Hematopoietic multipotent progenitor cell (in vitro differentiated cells): Measurements from ENCODE around the gene PLEKHO2. TPM values are rescaled to one million over a fixed set of nuclear protein-coding genes. Genes with fewer than 3 reads are reported as not detected.

Experiments used
- DNase-seq, 3 donors: peaks; one replicate each; pipeline ENCODE4 v3.0.0-alpha.2; 2011 to 2015; ENCODE audit warnings: low read depth in 2 of 3, low spot score in 2 of 3
- total RNA-seq: library from RNA; depleted of rRNA; stranded (reverse); fragments of >200 nt; gene quantifications from one replicate; pipeline ENCODE4 v1.2.3, GENCODE V29; 2012

PLEKHO2 gene
- total RNA-seq, 1 donor: 45.8 TPM

DNA sequence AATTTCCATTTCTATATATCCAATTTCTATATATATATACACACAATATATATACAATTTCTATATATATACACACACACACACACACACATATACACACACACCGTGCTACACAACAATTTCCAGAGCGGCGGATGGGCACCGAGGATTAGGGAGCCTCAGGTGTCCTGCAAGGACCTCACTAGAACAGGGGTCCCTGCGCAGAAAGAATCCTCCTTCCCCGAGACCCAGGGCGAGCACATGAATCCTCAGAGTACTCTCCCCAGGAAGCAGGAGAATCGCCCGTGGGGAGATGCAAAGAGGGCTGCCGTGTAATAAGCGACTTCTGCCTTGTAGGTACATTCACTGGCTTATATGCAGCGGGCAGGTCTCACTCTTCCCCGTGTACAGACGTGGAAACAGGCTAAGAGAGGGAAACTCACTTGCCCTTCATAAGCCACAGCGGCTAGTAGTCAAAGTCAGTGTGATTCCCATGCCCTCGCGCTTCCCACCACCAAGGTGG, 16.7 kb upstream of the PLEKHO2 start:
- peak in 1 of 3 donors; percentile 16 for DNase-seq

DNA sequence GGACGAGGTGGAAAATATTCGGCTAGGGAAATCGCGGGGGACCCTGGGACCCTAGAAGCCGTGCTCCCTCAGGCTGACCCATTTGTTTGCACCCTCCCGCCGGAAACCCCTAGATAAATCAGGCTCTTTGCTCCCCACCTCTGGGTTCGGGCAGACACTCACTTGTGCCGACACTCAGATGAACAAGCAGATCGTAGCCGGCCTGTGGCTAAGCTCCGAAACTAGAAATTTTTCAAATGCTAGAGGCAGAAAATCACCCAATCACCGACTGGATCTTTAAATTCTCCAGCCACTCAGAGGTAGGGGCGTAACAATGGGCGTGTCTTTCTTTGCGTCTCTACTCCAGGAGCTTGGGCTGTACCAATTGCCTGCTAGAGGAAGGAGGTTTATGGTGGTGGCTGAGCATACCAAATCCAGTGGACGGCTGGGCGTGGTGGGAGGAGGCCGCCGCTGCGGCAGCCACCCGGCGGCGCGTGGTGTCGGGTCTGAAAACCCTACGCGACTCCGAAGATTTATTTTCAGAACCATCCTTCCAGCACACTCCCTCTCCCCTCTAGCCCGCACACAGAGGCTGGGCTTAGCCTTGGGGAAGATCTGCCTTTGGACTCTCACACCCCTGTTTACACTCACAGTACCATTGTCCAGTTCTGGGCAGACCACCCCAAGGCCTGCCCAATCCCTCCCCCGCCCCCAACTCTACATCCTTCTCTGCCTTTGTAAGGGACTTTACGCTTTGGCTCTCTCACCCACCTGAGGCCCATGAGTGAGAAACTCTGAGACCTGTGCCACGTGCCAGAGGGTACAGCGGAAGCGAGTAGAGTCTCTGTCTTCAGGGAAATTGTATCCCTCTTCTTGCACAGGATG, 16.1 kb upstream of the PLEKHO2 start, which contains the start of gene PIF1:
Gene PIF1 (minus strand): TSS at position 217 of the 864 bp plus-strand sequence. CDS start 1,312 bp downstream, outside the sequence.
- DNase-seq: peak; percentile 63 to 99 (median 97)

DNA sequence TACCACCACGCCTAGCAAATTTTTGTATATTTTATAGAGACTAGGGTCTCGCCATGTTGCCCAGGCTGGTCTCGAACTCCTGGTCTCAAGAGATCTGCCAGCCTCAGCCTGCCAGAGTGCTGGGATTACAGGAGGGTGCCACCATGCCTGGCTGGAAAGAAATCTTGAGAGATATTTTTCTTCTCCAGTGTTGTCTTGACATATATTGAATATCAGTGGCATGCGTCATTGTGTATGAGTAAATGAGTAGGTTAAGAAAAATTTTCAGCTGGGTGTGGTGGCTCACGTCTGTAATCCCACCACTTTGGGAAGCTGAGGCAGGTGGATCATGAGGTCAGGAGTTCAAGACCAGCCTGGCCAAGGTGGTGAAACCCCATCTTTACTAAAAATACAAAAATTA, 12.7 kb upstream of the PLEKHO2 start:
- no peak for DNase-seq

DNA sequence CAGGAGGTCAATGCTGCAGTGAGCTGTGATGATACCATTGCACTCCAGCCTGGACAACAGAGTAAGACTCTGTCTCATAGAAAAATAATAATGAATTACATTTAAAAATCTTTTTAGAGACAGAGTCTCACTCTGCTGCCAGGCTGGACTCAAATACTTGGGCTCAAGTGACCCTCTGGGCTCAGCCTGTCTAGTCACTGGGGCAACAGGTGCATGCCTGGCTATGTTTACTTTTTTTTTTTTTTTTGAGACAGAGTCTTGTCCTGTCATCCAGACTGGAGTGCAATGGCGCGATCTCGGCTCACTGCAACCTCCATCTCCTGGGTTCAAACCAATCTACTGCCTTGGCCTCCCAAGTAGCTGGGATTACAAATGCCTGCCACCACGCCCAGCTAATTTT, 8.0 kb upstream of the PLEKHO2 start:
- no peak for DNase-seq

DNA sequence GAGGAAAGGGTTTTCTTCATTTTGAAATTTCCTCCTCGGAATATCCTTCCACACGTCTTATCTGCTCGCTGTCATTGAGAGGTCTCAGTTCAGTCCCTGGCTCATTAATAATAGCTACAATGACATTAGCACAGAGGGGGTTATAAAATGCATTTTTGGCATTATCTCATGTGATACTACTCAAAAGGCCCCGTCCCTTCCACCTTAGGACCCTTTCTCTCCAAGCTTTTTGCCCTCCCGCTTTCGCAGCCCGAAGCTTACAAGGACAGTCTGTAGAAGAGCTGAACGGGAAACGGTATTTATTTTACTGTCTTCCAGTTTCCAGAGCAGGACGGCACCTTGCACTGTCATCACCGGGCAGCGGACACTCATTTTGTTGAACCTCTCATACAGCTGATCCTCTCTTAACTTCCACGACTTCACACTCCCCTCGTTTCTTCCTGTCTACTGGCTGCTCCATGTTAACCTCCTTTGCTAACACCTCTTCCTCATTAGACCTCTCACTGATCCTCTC, 5.6 kb upstream of the PLEKHO2 start:
- no peak for DNase-seq

DNA sequence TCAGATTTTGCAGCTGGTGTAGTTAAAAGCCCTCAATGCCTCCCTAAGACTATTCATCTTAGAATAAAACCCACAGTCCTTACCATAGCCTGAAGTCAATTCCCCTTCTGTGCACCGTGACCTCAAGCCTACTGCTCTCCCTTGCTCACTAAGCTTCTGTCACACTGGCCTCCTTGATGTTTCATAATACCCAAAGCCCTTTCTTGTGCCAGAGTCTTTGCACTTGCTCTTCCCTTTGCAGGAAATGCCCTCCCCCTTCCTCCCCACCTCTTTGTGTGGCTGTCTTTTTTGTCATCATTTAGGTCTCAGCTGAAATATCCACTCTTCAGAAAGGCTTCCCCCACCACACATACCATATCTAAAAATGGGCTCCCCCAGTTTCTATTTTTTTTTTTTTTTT, 4.2 kb upstream of the PLEKHO2 start:
- DNase-seq: peak in 1 of 3 donors; percentile 64

DNA sequence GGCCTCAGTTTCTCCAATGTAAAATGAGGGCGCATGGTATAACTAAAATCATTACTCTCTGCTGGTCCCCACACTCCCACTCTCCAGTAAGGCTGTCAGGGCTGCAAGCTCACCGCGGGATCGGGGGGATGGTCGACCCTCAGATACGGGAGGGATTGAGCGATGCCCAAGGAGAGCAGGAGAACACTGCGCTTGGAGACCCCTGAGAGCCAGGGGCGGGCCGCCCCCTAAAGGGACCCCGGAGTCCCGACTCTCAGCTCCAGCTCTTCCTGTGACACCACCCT, 713 bp upstream of the PLEKHO2 start:
- no peak for DNase-seq

DNA sequence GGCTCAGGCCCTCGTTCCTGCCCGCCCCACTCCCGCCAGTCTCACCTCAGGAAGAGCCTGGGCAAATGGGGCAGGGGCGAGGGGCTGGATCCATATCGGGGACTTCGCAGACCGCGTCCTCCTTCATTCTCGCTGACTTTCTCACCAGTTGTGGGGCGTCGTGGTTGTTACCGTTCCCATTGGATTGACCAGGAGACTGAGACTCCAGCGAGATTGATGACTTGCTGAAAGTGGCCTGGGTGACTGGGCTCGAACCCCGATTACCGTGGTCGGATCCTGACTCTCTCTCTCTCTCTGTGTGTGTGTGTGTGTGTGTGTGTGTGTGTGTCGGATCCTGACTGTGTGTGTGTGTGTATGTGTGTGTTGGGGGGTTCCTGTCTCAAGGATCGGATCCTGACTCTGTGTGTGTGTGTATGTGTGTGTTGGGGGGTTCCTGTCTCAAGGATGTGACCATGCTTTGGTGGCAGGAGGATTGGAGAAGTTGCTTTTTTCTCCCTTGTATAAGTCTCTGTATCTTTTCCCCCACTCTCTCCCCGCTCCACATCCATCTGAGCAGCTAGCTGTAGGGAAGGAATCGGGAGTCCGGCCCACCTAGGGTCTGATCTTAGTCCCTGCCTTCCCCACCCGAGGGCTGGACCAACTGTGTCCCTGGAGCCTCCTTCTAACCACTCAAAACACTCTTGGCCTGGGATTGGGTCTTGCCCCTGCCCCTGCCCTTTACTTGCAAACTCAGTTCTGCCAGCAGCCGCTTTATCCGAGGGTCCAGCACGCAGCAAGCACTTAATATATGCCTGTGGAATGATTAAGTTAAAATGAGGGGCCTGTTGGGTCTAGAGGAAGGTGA, 603 bp downstream of the PLEKHO2 start:
- peak in 1 of 3 donors; percentile 25 for DNase-seq

DNA sequence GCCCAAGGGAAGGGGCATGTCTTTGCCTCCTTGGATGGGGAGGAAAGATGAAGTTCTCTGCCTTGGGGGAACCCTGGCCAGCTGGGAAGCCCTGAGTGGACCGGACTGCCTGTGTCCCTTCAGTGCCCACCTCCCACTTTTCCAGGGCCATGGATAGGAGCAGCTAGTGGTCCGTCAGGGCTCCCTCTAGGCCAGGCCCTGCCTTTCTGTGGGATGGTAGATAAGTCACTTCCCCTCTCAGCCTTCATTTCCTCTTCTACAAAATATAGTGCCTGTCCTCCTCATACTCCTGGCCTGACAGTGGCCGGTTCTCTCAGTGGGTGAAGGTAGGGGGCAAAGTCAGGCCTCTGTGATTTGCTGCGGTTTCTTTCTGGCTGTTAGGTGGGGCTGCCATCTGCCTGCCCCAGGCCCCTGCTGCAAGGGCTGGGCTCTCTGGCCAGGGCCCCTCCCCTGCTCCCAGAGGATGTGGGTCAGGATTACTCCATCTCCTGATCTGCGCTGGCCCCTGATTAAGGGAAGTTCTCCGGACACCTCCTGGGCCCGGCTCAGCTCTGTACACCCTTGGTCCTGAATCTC, 1.4 kb downstream of the PLEKHO2 start:
- DNase-seq: peak in 1 of 3 donors; percentile 43

DNA sequence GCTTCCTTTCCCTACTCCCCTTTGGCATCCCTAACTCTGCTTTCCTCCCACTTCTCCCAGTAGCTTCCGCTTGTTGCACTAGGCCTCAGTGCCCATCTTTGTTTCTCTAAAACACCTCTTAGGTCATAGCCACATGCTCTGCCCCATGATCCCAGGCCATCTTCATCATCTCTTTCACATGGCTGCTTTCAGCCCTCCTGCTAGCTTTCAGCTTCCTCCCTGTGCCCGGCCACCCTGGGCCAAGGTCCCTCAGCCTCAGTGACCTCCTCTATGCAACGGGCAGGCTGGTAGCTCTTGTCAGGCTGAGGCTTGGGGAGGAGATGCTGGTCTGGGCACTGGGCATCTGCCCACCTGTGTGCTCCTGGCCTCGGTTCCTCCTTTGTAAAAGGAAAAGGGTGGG, 2.3 kb downstream of the PLEKHO2 start:
- no peak for DNase-seq

DNA sequence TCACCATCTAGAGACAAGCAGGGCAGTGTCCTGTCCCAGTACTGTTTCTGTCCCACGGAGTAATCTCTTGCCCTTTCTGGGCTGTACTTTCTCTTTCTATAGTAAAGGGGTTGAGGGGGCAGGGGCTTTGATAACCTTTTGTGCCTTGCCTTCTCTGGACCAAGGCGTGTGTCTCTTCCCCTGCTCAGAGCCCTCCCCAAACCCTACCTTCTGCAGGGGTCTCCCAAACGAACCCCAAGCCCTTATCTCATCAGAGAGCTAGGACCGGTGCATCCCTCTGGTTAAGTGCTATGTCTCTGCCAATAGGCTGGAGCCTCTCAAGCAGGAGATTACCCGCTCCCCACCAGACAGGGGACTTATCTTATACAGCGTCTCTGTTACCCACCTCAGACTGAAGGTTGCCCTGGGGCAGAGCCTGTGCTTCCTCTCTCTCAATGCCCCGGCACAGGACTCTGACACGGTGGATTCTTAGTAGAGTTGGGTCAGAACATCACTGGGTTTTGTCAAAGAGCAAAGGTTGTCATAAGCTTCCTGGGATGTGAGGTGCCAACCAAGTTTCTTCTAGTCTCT, 2.9 kb downstream of the PLEKHO2 start:
- peak in 1 of 3 donors; percentile 42 for DNase-seq

DNA sequence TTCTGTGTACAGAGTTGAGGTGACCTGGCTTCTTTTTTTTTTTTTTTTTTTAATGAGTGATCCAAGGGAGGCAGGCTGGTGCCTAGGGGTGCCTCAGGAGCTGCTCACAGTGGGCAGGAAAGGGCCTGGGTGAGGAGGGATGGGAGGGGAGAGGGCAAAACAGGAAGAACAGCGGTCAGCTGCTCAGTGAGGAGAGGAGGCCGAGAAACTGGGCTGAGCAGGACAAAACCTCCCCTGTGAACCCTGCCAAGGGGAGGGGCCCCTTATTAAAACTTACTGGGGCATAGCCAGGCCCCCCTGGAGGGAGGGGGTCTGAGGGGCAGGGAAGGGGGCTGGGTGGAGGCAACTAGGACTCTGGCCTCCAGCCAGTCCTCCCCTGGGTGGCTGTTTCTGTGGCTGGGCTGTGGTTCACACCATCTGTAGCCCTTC, 3.5 kb downstream of the PLEKHO2 start:
- no peak for DNase-seq

DNA sequence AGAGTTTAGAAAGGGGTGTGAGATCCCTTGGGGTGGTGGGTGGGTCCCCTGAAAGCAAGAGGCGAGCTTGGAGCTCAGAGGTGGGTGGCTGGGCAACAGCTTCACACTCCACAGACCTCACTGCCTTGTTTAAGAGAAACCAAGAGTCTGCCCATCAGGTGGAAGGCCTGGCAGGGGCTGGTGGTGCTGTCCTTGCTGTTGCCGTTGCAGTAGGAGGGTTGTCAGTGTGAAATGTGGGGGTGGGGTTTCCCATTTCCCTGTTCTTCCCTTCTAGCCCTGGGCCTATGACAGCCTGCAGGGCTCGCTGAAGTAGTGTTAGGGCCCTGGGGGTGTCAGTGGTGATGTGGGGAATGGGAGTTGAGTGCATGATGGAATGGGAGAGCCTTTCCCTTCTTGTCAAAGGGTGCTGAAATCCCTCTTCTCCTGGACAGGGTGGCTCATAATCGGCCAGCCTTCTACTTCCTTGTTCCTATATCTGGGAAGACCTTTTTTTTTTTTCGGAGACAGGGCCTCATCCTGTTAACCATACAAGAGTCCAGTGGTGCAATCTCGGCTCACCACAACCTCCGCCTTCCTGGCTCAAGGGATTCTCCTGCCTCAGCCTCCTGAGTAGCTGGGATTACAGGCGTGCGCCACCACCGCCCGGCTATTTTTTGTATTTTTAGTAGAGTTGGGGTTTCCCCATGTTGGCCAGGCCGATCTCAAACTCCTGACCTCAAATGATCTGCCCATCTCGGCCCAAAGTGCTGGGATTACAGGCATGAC, 4.3 kb downstream of the PLEKHO2 start:
- no peak for DNase-seq

DNA sequence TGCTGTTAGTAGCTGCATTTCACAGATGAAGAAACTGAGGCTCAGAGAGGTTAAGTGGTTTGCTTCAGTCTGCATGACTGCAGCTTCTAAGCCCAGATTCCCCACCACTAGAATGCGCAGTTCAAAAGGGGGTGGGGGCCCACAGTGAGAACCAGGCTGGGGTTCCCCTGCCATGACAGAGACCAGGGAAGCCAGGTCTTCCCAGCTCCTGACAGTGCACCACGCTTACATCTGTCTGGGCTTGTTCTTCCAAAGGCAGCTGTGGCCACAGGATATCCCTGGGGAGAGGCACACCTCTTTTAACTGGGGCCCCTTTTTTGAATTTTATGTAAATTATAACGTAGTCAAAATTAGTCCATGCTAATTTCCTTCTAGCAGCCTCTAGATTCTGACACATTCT, 5.3 kb downstream of the PLEKHO2 start:
- no peak for DNase-seq

DNA sequence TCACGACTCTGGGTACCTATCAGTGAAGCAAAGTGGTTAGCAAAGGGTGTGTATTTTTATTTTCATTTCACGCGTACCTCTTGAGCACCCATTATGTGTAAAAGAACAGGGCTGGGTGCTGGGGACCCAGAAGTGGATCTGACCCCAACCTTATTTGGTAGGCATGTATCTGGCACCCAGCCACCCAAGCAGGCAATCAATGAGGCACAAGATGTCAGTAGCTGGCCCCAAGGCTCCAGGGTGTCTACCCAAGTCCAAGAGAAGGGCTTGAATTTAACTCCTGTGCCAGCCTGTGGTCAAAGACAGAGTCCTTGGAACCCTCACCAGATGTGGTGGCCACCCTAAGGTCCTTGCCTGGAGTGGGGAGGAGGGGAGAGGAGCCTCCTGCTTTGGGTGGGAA, 5.7 kb downstream of the PLEKHO2 start:
- no peak for DNase-seq

DNA sequence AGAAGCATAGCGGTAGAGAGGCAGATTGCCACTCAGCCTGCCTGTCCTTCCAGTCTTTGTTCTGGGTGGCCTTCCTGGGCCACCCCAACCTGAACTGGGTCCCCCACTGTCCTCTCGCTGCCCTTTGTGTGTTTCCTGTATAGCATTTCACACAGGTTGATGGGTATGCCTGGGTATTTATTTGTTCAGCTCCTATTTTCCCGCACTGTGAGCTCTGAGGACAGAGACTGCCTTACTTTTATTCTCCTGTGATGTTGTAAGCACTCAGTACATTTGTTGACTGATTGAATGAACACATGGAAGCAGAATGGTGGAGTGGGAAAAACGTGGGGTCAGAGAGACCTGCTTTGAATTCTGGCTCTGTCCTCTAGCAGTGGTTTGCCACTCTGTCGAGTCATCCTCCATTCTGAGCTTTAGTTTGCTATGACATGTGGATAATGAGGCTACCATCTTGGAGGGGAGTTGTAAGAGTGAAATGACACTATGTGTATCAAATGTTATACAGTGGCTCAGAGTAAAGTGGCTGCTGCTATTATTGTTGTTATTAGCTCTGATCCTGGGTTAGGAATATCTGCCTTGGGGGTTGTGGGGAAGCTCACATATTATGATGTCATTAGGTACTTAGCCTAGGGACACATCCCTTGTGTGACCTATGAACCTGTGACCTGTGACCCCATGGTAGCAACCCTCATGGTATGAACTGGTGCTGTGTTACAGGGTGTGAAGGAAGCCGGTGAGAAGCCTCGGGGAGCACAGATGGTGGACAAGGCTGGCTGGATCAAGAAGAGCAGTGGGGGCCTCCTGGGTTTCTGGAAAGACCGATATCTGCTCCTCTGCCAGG, 6.4 kb downstream of the PLEKHO2 start:
- DNase-seq: no peak

DNA sequence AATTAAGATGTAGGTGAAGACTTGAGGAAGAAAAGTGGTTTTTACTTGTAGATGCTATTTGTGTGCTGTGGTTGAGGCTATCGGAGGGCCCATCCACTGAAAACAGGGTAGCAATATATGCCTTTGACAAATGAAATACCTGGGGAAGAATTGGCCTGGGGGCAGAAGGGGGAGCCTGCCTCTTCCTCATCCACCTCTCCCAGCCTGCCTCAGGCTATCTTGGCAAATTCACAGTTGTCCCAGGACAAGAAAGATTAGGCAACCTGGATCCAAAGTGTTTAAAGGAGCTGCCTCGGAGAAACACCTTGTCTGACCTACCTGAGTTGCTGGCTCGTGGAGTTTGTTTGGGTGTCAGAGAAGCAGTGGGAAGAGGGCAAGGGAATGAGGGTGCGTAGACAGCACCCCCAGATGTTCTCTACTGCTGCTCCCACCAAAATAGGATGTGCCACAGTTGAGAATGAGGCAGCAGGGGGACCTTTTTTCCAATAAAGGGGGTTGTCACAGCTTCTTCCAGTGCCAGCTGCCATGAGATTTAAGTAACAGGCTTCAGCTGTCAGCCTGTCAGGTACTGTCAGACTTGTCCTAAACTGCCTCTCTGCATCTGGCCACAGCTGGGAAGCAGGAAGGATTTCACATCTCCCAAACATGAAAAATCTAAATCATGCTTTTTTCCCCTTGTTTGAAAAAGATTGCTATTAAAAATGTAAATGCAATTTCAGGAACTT, 9.2 kb downstream of the PLEKHO2 start:
- no peak for DNase-seq

DNA sequence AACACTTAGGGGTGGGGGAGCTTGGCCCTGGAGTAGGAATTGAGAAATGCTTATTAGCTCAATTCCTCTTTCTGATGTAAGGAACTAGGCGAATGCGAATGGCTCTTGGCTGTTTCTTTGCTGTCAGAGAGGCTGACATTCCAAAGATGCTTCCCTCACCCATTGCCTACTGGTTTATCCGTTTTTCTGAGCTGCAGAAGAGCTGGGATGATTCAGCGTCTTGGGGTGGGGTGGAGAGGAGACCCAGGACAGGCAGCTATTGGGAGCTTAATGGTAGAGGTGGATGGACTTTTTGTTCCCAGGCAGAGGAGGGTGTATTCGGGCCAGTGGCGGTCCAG, 9.8 kb downstream of the PLEKHO2 start:
- DNase-seq: peak in 1 of 3 donors; percentile 34

DNA sequence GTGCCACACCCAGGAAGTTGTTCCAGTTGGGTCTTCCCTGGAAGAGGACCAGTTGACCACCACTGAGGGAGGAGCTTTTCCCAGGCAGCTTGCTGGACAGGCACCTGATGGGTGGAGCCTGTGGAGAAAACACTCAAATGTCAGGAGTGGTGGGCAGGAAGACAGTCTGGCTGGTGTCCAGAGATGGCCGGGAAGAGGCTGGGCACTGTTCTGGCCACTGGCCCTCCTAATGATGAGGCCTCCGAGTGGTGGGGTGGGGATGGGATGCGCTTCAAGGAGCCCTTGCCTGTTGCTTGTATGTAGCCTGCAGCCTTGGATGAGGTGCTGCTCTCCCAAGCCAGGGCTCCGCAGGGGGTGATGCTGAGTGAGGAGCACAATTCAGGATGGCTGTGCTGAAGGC, 12.3 kb downstream of the PLEKHO2 start:
- no peak for DNase-seq
